ENCODE measurements around the gene NPEPL1.

GRCh38 chr20:58760856-58761255 lies 68.3 kb downstream of the NPEPL1 start:
- TF ChIP-seq SUZ12 (IDR thresholded peaks at IDR 0.05; ENCODE audit: extremely low read depth, insufficient read depth, insufficient read length): no peak
- TF ChIP-seq ZNF274 (IDR thresholded peaks at IDR 0.05; ENCODE audit: low read depth, low read length): no peak
- TF ChIP-seq YY1 (IDR thresholded peaks at IDR 0.05; ENCODE audit: insufficient read depth, insufficient read length): no peak
